CD14-positive monocyte (primary cell): ENCODE measurements around the gene SETX. TPM values are rescaled to one million over a fixed set of nuclear protein-coding genes. Genes with fewer than 3 reads are reported as not detected.
A peak's percentile ranks its signal among the peaks of the same experiment; 100 is the strongest.

ENCODE experiments used
- DNase-seq, 3 donors: peaks; one replicate each; pipeline ENCODE4 v3.0.0-alpha.2; 2011 to 2022
- H2AFZ ChIP-seq: 2 replicates; pipeline ENCODE4 v1.6.0; 2012; ENCODE audit warnings: mild to moderate bottlenecking, low read depth, low read length, inconsistent platforms; ENCODE audit not compliant: insufficient read depth, poor library complexity, severe bottlenecking
- H3K27ac ChIP-seq, 2 donors: 1 replicate in 1 of 2; 2 replicates in 1 of 2; pipeline ENCODE4 v1.5.1; 2012 to 2013; ENCODE audit warnings: low read length in 2 of 2, control low read depth in 1 of 2, inconsistent platforms in 1 of 2, low read depth in 1 of 2, mild to moderate bottlenecking in 1 of 2
- H3K27me3 ChIP-seq, 2 donors: one replicate each; pipeline versions ENCODE4 v1.6.0 to v1.6.1; 2011 to 2013; ENCODE audit warnings: low read length in 2 of 2; ENCODE audit not compliant: control insufficient read depth in 2 of 2, insufficient read depth in 2 of 2
- H3K36me3 ChIP-seq, 2 donors: replicated peaks in 1 of 2; 1 replicate in 1 of 2; 2 replicates in 1 of 2; pipeline versions ENCODE4 v1.5.1 to v1.6.1; 2012 to 2013; ENCODE audit warnings: low read length in 2 of 2, control low read depth in 1 of 2, inconsistent platforms in 1 of 2, mild to moderate bottlenecking in 1 of 2; ENCODE audit not compliant: insufficient read depth in 2 of 2, control insufficient read depth in 1 of 2
- H3K4me1 ChIP-seq, 2 donors: 1 replicate in 1 of 2; 2 replicates in 1 of 2; pipeline versions ENCODE4 v1.5.1 to v1.6.1; 2012 to 2013; ENCODE audit warnings: low read length in 2 of 2, control low read depth in 1 of 2, inconsistent platforms in 1 of 2, mild to moderate bottlenecking in 1 of 2, moderate library complexity in 1 of 2; ENCODE audit not compliant: insufficient read depth in 2 of 2, control insufficient read depth in 1 of 2
- H3K4me2 ChIP-seq: replicated peaks from 2 replicates; pipeline ENCODE3; 2012; ENCODE audit warnings: low read length, moderate library complexity, mild to moderate bottlenecking; ENCODE audit not compliant: poor library complexity, severe bottlenecking; ENCODE audit errors: extremely low read depth
- H3K4me3 ChIP-seq, 3 experiments: fragments of 200-600 bp in 1 of 3; sonication (generic) in 1 of 3; replicated peaks in 1 of 3; 1 replicate in 2 of 3; 2 replicates in 1 of 3; pipeline ENCODE4 v1.5.1; 2011 to 2013; ENCODE audit warnings: low read length in 3 of 3, mild to moderate bottlenecking in 3 of 3, control low read depth in 2 of 3, low read depth in 2 of 3, inconsistent platforms in 1 of 3, moderate library complexity in 1 of 3
- H3K79me2 ChIP-seq: 2 replicates; pipeline ENCODE4 v1.6.0; 2012; ENCODE audit warnings: mild to moderate bottlenecking, control low read depth, inconsistent platforms, low read length, moderate library complexity; ENCODE audit not compliant: insufficient read depth
- H3K9ac ChIP-seq: 2 replicates; pipeline ENCODE4 v1.6.0; 2017; ENCODE audit warnings: low read length, mild to moderate bottlenecking; ENCODE audit not compliant: insufficient read depth, poor library complexity, severe bottlenecking
- H3K9me3 ChIP-seq, 2 donors: replicated peaks in 1 of 2; 1 replicate in 1 of 2; 2 replicates in 1 of 2; pipeline versions ENCODE4 v1.5.1 to v1.6.1; 2012 to 2013; ENCODE audit warnings: low read length in 2 of 2, control low read depth in 1 of 2; ENCODE audit not compliant: control insufficient read depth in 1 of 2, insufficient read depth in 1 of 2
- H4K20me1 ChIP-seq: 2 replicates; pipeline ENCODE4 v1.6.0; 2012; ENCODE audit warnings: mild to moderate bottlenecking, low read length, control low read depth, moderate library complexity; ENCODE audit not compliant: insufficient read depth
- H3K27ac Mint-ChIP-seq, 7 donors: one replicate each; pipeline ENCODE4 v1.8.0; 2020; ENCODE audit warnings: mild to moderate bottlenecking in 7 of 7, mixed read lengths in 7 of 7, moderate library complexity in 6 of 7, inconsistent platforms in 2 of 7
- H3K27me3 Mint-ChIP-seq, 3 donors: one replicate each; pipeline ENCODE4 v1.8.0; 2021 to 2022; ENCODE audit warnings: low read depth in 3 of 3, mild to moderate bottlenecking in 3 of 3, mixed read lengths in 3 of 3, moderate library complexity in 3 of 3, inconsistent platforms in 1 of 3
- H3K36me3 Mint-ChIP-seq, 2 donors: one replicate each; pipeline ENCODE4 v1.8.0; 2020; ENCODE audit warnings: mixed read lengths in 2 of 2, inconsistent platforms in 1 of 2, mild to moderate bottlenecking in 1 of 2
- H3K4me1 Mint-ChIP-seq: one replicate; pipeline ENCODE4 v1.8.0; 2020; ENCODE audit warnings: mild to moderate bottlenecking, mixed read lengths
- H3K4me3 Mint-ChIP-seq, 2 donors: one replicate each; pipeline ENCODE4 v1.8.0; 2020; ENCODE audit warnings: mild to moderate bottlenecking in 2 of 2, mixed read lengths in 2 of 2, moderate library complexity in 1 of 2
- H3K9me3 Mint-ChIP-seq, 7 donors: one replicate each; pipeline ENCODE4 v1.8.0; 2020 to 2022; ENCODE audit warnings: mixed read lengths in 7 of 7, mild to moderate bottlenecking in 6 of 7, moderate library complexity in 6 of 7, inconsistent platforms in 2 of 7
- WGBS: methylation state at CpG from one replicate; pipeline ENCODE4 v1.1.5; 2013; ENCODE audit warnings: missing lambda C conversion rate; ENCODE audit not compliant: insufficient coverage; 5-methylcytosine and 5-hydroxymethylcytosine counted together
- intact Hi-C, 2 donors: fragments of 100-400 bp; cut with micrococcal nuclease; formaldehyde crosslinking; loops; one replicate each; pipeline versions ENCODE4 v1.15.0 to v1.15.1; 2023
- polyA plus RNA-seq, 3 donors: library from polyadenylated mRNA; depleted of rRNA in 1 of 3; unstranded in 2 of 3; stranded (reverse) in 1 of 3; fragments of 300-500 nt in 2 of 3; fragments of >200 nt in 1 of 3; fragmentation: Illumina TruSeq in 2 of 3; gene quantifications; 1 replicate in 2 of 3; 2 replicates in 1 of 3; pipeline ENCODE4 v1.2.3, GENCODE V29; 2012 to 2021
- TF ChIP-seq, protein P1 (sequence below): fragments of 200-600 bp; IDR thresholded peaks from one replicate; pipeline ENCODE4 v1.8.0; 2022; ENCODE audit warnings: antibody characterized with exemption, mild to moderate bottlenecking

SETX gene
- polyA plus RNA-seq, 3 donors = 18.4 to 31.7 (median 24.2) TPM

DNA sequence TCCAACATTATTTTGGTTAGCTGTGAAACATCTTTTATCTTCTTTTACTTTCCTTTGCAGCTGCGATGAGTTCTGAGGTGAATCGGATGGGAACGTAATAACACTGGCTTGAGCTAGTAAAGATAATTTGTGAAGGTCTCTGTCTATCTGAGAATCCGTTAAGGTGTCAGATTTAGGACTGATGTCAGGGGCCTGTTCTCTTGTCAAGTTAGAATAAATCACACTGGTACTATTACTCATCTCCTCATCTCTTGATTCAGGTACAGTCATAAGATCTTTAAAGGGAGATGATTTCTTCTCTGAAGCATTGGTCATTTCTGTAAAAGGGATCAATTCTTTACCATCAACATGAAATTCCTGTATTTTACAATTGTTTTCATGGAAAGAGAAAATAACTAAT, 26.2 kb downstream of the SETX start:
- Histone ChIP-seq H3K4me2 (no peak overlapping the region), H3K9ac (no peak overlapping the region), H3K36me3 (peaks cover 81 to 98% of the 10 kb centered on the region in 2 donors), H2AFZ (no peak overlapping the region), H3K79me2 (peaks cover 42% of the 10 kb centered on the region), H3K27me3 (no peaks in the 10 kb centered on the region), H3K9me3 (no peaks in the 10 kb centered on the region), H3K4me1 (no peaks in the 10 kb centered on the region), H3K4me3 (no peak overlapping the region), H4K20me1 (peaks cover 98% of the 10 kb centered on the region), H3K27ac (no peak overlapping the region)
- no peak for DNase-seq
- intact Hi-C loops = no loop called here
- WGBS = no CpG with 5 or more reads among the region's 4 CpGs
- TF ChIP-seq, protein P1, sequence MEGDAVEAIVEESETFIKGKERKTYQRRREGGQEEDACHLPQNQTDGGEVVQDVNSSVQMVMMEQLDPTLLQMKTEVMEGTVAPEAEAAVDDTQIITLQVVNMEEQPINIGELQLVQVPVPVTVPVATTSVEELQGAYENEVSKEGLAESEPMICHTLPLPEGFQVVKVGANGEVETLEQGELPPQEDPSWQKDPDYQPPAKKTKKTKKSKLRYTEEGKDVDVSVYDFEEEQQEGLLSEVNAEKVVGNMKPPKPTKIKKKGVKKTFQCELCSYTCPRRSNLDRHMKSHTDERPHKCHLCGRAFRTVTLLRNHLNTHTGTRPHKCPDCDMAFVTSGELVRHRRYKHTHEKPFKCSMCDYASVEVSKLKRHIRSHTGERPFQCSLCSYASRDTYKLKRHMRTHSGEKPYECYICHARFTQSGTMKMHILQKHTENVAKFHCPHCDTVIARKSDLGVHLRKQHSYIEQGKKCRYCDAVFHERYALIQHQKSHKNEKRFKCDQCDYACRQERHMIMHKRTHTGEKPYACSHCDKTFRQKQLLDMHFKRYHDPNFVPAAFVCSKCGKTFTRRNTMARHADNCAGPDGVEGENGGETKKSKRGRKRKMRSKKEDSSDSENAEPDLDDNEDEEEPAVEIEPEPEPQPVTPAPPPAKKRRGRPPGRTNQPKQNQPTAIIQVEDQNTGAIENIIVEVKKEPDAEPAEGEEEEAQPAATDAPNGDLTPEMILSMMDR = no peak
- H3K36me3 Mint-ChIP-seq = peaks cover 78 to 90% of the 10 kb centered on the region in 2 donors
- H3K9me3 Mint-ChIP-seq = no peaks in the 10 kb centered on the region
- no peaks in the 10 kb centered on the region for H3K27me3 Mint-ChIP-seq
- no peak overlapping the region for H3K4me3 Mint-ChIP-seq
- H3K4me1 Mint-ChIP-seq = peaks cover 2% of the 10 kb centered on the region
- H3K27ac Mint-ChIP-seq = peak overlapping the region in 1 of 7 donors; percentile 70

GRCh38 chr9:132327537-132327936, 27.2 kb downstream of the SETX start:
- no peak for DNase-seq
- H3K9ac ChIP-seq = no peak overlapping the region
- Mint-ChIP-seq H3K27ac (no peak overlapping the region), H3K27me3 (no peaks in the 10 kb centered on the region), H3K4me3 (no peak overlapping the region), H3K9me3 (no peaks in the 10 kb centered on the region), H3K36me3 (peaks cover 79 to 82% of the 10 kb centered on the region in 2 donors), H3K4me1 (peaks cover 4% of the 10 kb centered on the region)
- H3K79me2 ChIP-seq = peaks cover 48% of the 10 kb centered on the region
- no peaks in the 10 kb centered on the region for H3K27me3 ChIP-seq
- TF ChIP-seq, protein P1 = no peak
- peak overlapping the region in 1 of 2 donors; percentile 6 for H3K27ac ChIP-seq
- H3K4me1 ChIP-seq = no peaks in the 10 kb centered on the region
- H3K4me3 ChIP-seq = no peak overlapping the region
- intact Hi-C loops = no loop called here
- no peak overlapping the region for H2AFZ ChIP-seq
- H3K36me3 ChIP-seq = peaks cover 78 to 100% of the 10 kb centered on the region in 2 donors
- 96% methylated on average over 5 of the region's 6 CpGs for WGBS
- H3K9me3 ChIP-seq = no peaks in the 10 kb centered on the region
- H4K20me1 ChIP-seq = peaks cover 100% of the 10 kb centered on the region
- H3K4me2 ChIP-seq = no peak overlapping the region
